Glutamatergic neuron (in vitro differentiated cells): ENCODE measurements around the gene PLPPR1. TPM values are rescaled to one million over a fixed set of nuclear protein-coding genes. Genes with fewer than 3 reads are reported as not detected.

Experiments
- DNase-seq: peaks from one replicate; pipeline ENCODE4 v3.0.0; 2022
- H3K27ac Mint-ChIP-seq: one replicate; pipeline ENCODE4 v1.8.0; 2020; ENCODE audit warnings: mild to moderate bottlenecking, mixed read lengths, inconsistent platforms; ENCODE audit not compliant: unreplicated experiment
- H3K27me3 Mint-ChIP-seq: one replicate; pipeline ENCODE4 v1.8.0; 2020; ENCODE audit warnings: mild to moderate bottlenecking, moderate library complexity, mixed read lengths, inconsistent platforms; ENCODE audit not compliant: unreplicated experiment
- H3K36me3 Mint-ChIP-seq: one replicate; pipeline ENCODE4 v1.8.0; 2020; ENCODE audit warnings: mild to moderate bottlenecking, mixed read lengths, inconsistent platforms; ENCODE audit not compliant: unreplicated experiment
- H3K4me1 Mint-ChIP-seq: one replicate; pipeline ENCODE4 v1.8.0; 2020; ENCODE audit warnings: mild to moderate bottlenecking, low read depth, mixed read lengths, inconsistent platforms; ENCODE audit not compliant: unreplicated experiment
- H3K4me3 Mint-ChIP-seq: one replicate; pipeline ENCODE4 v1.8.0; 2020; ENCODE audit warnings: mild to moderate bottlenecking, mixed read lengths, inconsistent platforms; ENCODE audit not compliant: unreplicated experiment
- H3K9me3 Mint-ChIP-seq: one replicate; pipeline ENCODE4 v1.8.0; 2020; ENCODE audit warnings: mild to moderate bottlenecking, moderate library complexity, mixed read lengths, inconsistent platforms; ENCODE audit not compliant: unreplicated experiment
- CTCF ChIP-seq: fragments of 200-600 bp; sonication (generic); IDR thresholded peaks from one replicate; pipeline ENCODE4 v1.5.0; 2021; ENCODE audit not compliant: partially characterized antibody, unreplicated experiment
- long read RNA-seq: library from polyadenylated mRNA; unstranded; transcript quantifications from one replicate; pipeline ENCODE4 v2.0.0, GENCODE V29; 2020; ENCODE audit not compliant: unreplicated experiment
- total RNA-seq: library from RNA; stranded (reverse); fragmentation: NEBNext Ultra II Directional; extraction: Animal tissue kit (Norgen Biotek cat#: 25700); gene quantifications from one replicate; pipeline ENCODE4 v1.2.1, GENCODE V29; 2021; ENCODE audit not compliant: unreplicated experiment

The PLPPR1 gene
- total RNA-seq = 7.4 TPM
- long read RNA-seq, partial matches to known transcripts = 0 of 3 reads
- long read RNA-seq, other reads (novel, unspliced or antisense) = 0 of 3 reads

GRCh38 chr9:101028346-101029314, at the start of gene PLPPR1:
PLPPR1 (plus strand) TSS chr9:101028727.
- Mint-ChIP-seq H3K4me3 (peak within 1 kb of the TSS; percentile 92), H3K4me1 (peaks cover 4% of the 10 kb centered on the region), H3K27me3 (peaks cover 12% of the 10 kb centered on the region), H3K27ac (peak within 1 kb of the TSS; percentile 52), H3K36me3 (no peaks in the 10 kb centered on the region), H3K9me3 (peaks cover 5% of the 10 kb centered on the region)
- TF ChIP-seq CTCF = no peak
- DNase-seq = peak; percentile 91

DNA sequence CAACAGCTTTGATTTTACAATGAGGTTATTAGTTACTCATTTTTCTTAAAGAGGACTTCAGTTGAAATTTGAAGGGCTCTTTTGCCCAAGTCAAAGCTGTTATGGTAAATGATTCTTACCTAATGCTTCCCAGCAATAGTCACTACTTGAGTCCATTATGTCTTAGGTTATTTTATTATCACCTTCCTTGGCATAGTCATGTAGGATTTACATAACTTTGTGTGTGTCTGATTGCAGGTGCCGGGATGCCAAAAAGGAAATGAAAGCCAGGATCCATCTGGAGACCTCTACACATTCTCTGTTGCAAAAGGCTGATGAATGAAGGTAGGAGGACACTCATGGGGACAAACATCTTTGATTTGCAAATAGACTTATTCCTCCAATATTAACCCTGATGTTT, 38.8 kb upstream of the PLPPR1 start:
- Mint-ChIP-seq H3K9me3 (no peaks in the 10 kb centered on the region), H3K36me3 (no peaks in the 10 kb centered on the region), H3K27ac (no peak overlapping the region), H3K4me1 (no peaks in the 10 kb centered on the region), H3K27me3 (no peaks in the 10 kb centered on the region), H3K4me3 (no peak overlapping the region)
- no peak for DNase-seq
- TF ChIP-seq CTCF = no peak

- H3K27ac Mint-ChIP-seq = no peak overlapping the region
- H3K27me3 Mint-ChIP-seq = no peaks in the 10 kb centered on the region
- no peaks in the 10 kb centered on the region for H3K9me3 Mint-ChIP-seq
- no peak for DNase-seq
- no peak for TF ChIP-seq CTCF
- H3K36me3 Mint-ChIP-seq = no peaks in the 10 kb centered on the region
- H3K4me3 Mint-ChIP-seq = no peak overlapping the region
- no peaks in the 10 kb centered on the region for H3K4me1 Mint-ChIP-seq
Observed at GRCh38 chr9:100990605-100991381, 37.7 kb upstream of the PLPPR1 start.

- Mint-ChIP-seq H3K9me3 (no peaks in the 10 kb centered on the region), H3K27ac (no peak overlapping the region), H3K4me3 (no peak overlapping the region), H3K36me3 (no peaks in the 10 kb centered on the region), H3K4me1 (no peaks in the 10 kb centered on the region), H3K27me3 (no peaks in the 10 kb centered on the region)
- TF ChIP-seq CTCF = no peak
- no peak for DNase-seq
Observed at GRCh38 chr9:100992632-100993031, 35.9 kb upstream of the PLPPR1 start.
